ENCODE measurements around the gene TAS2R14.

TAS2R14 gene, protein sequence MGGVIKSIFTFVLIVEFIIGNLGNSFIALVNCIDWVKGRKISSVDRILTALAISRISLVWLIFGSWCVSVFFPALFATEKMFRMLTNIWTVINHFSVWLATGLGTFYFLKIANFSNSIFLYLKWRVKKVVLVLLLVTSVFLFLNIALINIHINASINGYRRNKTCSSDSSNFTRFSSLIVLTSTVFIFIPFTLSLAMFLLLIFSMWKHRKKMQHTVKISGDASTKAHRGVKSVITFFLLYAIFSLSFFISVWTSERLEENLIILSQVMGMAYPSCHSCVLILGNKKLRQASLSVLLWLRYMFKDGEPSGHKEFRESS

DNA sequence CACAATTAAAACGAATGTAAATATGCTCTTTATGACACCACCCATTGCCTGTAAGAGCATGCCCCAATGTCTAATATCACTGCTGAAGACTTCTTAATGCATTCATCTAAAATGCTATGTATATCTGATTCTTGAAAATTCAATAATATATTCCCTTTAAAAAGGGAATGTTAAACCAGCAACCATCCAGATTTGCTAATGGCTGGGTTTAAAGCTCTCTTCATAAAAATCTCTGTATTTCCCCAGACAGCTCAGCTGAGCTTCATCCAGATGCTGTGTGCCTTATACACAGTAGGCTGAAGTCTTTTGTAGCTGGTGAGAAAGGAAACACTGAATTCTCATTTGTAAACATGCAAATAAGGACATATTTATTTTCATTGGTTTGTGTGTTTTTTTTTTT, at the start of gene TAS2R14:
TAS2R14 (minus strand) TSS at position 101 of the 400 bp plus-strand sequence; CDS start at position 45, 56 bp downstream.
- DNase-seq, result no peak

GRCh38 chr12:10986812-10987211, 47.7 kb upstream of the TAS2R14 start, which contains the start of gene TAS2R50:
Gene TAS2R50 (minus strand): TSS chr12:10986912. CDS start chr12:10986860, 52 bp downstream.
- DNase-seq, result no peak

- no peak for DNase-seq
Observed at GRCh38 chr12:10982244-10982643, 43.2 kb upstream of the TAS2R14 start.

- no peak for DNase-seq
Observed at GRCh38 chr12:10974965-10975364, 35.9 kb upstream of the TAS2R14 start.

- DNase-seq, result no peak
Observed at GRCh38 chr12:10968765-10969456, 29.8 kb upstream of the TAS2R14 start.

GRCh38 chr12:10967409-10967808, 28.3 kb upstream of the TAS2R14 start:
- DNase-seq, result no peak

GRCh38 chr12:10966314-10966713, 27.3 kb upstream of the TAS2R14 start:
- no peak for DNase-seq

GRCh38 chr12:10965476-10965875, 26.4 kb upstream of the TAS2R14 start:
- no peak for DNase-seq

DNA sequence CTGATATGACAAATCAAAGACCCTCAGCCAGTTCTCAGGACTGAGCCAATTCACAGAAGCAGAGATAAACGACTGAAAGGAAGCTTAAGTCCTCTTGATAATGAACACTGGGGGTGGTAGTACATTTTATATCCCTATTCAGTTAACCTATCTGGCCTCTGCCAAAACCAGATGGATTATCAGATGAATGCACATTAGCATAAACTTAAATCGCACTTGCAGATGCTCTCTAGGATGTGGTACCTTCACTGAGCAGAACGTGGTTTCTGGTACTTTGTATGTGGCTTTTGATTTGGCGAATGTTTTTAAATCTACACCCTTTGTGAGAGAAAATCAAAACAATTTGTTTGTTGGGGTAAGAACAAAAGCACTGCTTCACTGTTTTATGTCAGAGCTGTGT, 21.1 kb upstream of the TAS2R14 start:
- no peak for DNase-seq

DNA sequence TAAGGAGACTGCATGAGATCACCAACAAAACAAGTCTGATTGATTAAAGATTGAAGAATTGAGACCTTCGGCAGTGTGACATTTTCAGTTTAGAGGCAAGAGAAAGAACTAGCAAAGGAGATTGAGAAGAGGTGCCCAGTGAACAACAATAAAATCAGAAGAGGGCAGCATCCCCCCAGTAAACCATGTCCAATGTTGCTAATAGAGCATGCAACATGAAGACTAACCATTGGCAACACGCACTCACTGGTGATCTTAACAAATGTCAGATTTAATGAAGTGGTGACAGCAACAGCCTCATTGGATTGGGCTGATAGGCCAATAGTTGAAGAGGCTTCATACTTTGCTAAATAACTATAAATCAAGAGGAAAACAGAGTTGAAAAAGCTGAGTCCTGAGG, 20.7 kb upstream of the TAS2R14 start:
- no peak for DNase-seq

GRCh38 chr12:10957741-10958140, 18.7 kb upstream of the TAS2R14 start:
- DNase-seq, result no peak

DNA sequence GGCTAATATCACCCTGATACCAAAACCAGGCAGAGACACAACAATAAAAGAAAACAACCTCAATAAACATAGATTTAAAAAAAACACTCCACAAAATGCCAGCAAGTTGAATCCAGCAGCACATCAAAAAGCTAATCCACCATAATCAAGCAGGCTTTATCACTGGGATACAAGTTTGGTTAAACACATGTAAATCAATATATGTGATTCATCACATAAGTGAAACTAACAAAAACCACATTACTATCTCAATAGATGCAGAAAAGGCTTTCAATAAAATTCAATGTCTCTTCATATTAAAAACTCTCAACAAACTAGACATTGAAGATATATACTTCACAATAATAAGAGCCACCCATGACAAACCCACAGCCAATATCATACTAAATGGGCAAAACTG, 17.0 kb upstream of the TAS2R14 start:
- no peak for DNase-seq

- no peak for DNase-seq
Observed at GRCh38 chr12:10952645-10953044, 13.6 kb upstream of the TAS2R14 start.

- no peak for DNase-seq
Observed at GRCh38 chr12:10943167-10943566, 4.1 kb upstream of the TAS2R14 start.

DNA sequence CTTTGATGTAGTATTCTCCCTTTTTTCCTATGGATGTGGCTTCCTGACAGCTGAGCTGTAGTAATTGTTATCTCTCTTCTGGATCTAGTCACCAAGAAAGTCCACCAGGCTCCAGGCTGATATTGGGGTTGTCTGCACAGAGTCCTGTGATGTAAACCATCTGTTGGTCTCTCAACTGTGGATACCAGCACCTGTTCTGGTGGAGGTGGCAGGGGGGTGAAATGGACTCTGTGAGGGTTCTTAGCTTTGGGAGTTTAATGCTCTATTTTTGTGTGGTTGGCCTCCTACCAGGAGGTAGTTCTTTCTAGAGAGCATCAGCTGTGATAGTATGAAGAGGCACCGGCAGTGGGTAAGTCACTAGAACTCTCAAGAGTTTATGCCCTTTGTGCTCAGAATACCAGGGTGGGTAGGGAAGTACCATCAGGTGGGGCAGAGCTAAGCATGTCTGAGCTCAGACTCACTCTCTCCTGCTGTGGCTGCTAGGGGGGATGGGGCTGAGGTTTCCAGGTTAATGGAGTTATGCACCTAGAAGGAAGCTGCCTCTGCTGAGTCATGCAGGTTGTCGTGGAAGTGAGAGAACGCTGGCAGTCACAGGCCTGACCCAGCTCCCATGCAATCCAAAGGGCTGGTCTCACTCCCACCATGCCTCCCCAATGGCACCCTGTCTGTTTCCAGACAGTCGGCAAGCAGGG, 3.0 kb upstream of the TAS2R14 start:
- DNase-seq, result no peak

- no peak for DNase-seq
Observed at GRCh38 chr12:10941369-10941768, 2.3 kb upstream of the TAS2R14 start.

GRCh38 chr12:10940389-10940788, 1.3 kb upstream of the TAS2R14 start:
- no peak for DNase-seq

- no peak for DNase-seq
Observed at GRCh38 chr12:10936506-10936905, 2.6 kb downstream of the TAS2R14 start.

DNA sequence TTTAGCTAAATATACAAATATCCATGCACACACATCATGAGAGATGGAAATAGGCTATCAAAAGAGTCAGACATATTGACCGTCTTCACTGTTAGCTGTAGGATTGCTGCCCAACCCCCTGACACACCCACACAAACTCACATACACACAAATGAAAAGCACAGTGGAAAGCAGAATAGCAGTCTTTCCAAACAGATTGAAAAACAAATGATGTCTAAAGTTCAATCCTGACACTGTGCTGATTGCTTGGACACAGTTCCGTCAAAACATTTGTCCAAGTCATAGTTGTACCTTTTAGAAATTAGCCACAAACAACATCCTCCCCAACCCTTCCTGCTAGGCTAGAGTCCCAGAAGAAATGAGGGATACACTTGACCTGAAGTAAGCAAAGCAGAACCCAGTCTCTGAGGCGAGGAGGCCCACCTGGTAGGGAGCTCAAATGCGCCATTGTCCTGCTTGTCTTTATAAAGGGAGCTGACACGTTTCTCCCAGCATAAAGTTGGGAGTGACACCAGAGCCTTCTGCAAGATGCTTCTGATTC, 10.2 kb downstream of the TAS2R14 start, which contains the start of gene PRH2:
PRH2 (plus strand) TSS at position 491 of the 541 bp plus-strand sequence; CDS start at position 529, 38 bp downstream.
- no peak for DNase-seq

DNA sequence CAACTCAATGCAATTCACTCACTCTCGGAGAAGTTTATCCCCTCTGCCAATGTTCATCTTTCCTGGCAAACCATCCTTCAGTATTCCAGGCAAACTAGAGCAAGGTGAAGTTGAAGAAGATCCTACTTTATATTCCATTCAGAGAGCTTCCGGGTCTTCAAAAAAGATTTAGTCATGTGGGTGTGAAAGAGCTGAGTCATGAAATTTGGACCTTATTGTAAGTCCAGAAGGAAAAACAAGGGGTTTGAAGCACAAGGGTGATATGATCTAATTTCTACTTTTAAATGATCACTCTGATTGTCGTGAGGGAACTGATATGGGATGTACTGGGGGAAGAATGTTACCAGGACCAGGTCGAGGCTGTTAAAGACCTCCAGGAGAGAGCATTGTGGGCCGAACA, 12.8 kb downstream of the TAS2R14 start:
- DNase-seq, result no peak

DNA sequence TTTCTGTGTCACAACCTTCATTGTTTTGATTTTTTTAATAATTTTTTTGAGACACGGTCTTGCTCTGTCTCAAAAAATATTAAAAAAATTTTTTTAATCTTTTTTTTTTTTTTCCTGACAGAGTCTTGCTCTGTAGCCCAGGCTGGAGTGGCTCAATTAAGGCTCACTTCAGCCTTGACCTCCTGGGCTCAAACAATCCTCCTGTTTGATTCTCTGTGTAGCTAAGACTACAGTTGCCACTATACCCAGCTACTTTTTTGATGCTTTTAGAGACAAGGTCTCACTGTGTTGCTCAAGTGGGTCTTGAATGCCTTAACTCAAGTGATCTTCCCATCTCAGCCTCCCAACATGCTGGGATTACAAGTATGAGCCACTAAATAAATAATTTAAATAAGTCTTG, 19.3 kb downstream of the TAS2R14 start:
- DNase-seq, result no peak

DNA sequence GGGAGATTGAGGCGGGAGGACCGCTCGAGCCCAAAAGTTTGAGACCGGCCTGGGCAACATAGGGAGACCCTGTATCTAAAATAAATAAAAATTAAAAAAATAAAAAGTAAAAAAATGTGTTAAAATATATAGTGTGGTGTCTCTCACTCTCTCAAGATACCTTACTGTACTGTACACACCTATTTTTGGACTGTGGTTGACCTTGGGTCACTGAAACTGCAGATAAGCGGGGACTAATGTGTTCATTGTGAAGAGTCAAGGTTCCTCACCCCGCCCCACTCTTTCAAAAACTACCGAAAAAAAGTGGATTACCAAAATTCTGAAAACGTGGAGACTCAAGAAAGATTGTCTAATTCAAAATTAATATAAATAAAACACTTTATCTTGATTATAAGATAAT, 28.7 kb downstream of the TAS2R14 start:
- no peak for DNase-seq

DNA sequence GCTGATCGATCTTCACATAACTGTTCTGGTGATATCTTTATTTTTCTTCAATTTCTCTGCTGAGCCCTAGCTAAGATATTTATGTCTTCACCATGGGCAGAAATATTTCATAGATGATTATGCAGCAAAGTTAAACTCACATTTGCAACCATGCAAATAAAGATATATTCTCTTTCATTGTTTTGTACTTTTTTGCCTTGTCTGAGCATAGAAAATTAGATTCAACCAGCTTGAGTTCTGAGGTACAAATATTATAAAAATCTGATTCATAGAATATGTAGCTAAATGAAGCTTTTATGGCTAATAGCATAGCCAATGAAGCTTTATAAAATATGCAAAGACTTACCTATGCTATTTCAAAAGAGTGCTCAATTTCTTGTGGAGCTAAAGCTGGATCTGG, 29.6 kb downstream of the TAS2R14 start, which contains the start of gene TAS2R13:
TAS2R13 (minus strand) TSS at position 101 of the 400 bp plus-strand sequence. CDS start 264 bp downstream, outside the sequence.
- DNase-seq, result no peak
